Breast epithelium (tissue), 3 donors: ENCODE results near the gene PHKG2.

Experiments
- POLR2A ChIP-seq: fragments of 450-650 bp; IDR thresholded peaks from one replicate; pipeline ENCODE4 v1.6.1; 2016; ENCODE audit warnings: antibody characterized with exemption, mild to moderate bottlenecking, moderate library complexity
- TF ChIP-seq, protein P1 (sequence below), 3 donors: fragments of 450-650 bp; IDR thresholded peaks; one replicate each; pipeline ENCODE4 v1.5.1; 2016 to 2017; ENCODE audit warnings: antibody characterized with exemption in 3 of 3, mild to moderate bottlenecking in 3 of 3, moderate library complexity in 3 of 3

DNA sequence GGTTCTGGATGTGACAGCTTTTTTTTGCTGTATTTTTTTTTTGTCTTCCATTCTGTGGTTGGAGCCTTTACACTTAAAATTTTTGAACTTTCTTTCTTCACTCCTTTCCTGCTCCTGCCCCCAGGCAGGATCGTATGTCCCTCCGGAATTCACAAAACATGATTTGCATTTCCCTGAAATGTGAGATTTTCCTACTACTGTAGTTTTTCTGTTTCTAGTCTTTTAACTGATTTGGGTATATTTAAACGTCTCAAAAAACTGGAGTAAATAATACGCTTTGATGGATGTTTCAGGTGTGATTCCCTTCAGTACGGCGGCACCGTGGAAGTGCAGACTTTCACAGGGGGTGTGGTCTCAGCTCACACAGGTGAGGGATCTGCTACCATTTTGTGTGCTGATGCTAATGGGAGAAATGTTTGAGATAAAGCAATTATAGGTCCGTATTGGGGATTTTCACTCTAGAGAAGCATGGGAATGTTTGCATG lies 48.6 kb upstream of the PHKG2 start:
- TF ChIP-seq, protein P1, sequence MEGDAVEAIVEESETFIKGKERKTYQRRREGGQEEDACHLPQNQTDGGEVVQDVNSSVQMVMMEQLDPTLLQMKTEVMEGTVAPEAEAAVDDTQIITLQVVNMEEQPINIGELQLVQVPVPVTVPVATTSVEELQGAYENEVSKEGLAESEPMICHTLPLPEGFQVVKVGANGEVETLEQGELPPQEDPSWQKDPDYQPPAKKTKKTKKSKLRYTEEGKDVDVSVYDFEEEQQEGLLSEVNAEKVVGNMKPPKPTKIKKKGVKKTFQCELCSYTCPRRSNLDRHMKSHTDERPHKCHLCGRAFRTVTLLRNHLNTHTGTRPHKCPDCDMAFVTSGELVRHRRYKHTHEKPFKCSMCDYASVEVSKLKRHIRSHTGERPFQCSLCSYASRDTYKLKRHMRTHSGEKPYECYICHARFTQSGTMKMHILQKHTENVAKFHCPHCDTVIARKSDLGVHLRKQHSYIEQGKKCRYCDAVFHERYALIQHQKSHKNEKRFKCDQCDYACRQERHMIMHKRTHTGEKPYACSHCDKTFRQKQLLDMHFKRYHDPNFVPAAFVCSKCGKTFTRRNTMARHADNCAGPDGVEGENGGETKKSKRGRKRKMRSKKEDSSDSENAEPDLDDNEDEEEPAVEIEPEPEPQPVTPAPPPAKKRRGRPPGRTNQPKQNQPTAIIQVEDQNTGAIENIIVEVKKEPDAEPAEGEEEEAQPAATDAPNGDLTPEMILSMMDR (IDR thresholded peaks at IDR 0.05) = no peak
- TF ChIP-seq POLR2A = no peak
